Skeletal muscle tissue (tissue), 4 donors: ENCODE measurements around the gene ITGB6. TPM values are rescaled to one million over a fixed set of nuclear protein-coding genes. Genes with fewer than 3 reads are reported as not detected.
"Not testable (repeated sequence)": the region's sequence is repeated elsewhere in the genome, so short reads cannot be mapped to it uniquely, and the experiment has no call there.

Experiments
- H3K27ac ChIP-seq: one replicate; pipeline ENCODE4 v1.7.0; 2013; ENCODE audit warnings: mild to moderate bottlenecking, low read depth, low read length, inconsistent platforms
- H3K27me3 ChIP-seq, 3 donors: one replicate each; pipeline ENCODE4 v1.7.0; 2013; ENCODE audit warnings: low read length in 3 of 3; ENCODE audit not compliant: control insufficient read depth in 3 of 3, insufficient read depth in 3 of 3
- H3K36me3 ChIP-seq, 3 donors: one replicate each; pipeline ENCODE4 v1.7.0; 2013; ENCODE audit warnings: low read length in 3 of 3; ENCODE audit not compliant: control insufficient read depth in 3 of 3, insufficient read depth in 3 of 3
- H3K4me1 ChIP-seq, 3 donors: one replicate each; pipeline ENCODE4 v1.7.0; 2013; ENCODE audit warnings: low read length in 3 of 3, mild to moderate bottlenecking in 3 of 3; ENCODE audit not compliant: control insufficient read depth in 3 of 3, insufficient read depth in 3 of 3
- H3K4me3 ChIP-seq, 3 donors: one replicate each; pipeline ENCODE4 v1.7.0; 2013; ENCODE audit warnings: low read length in 3 of 3
- H3K9ac ChIP-seq, 3 donors: one replicate each; pipeline ENCODE4 v1.7.0; 2013; ENCODE audit warnings: low read length in 3 of 3, mild to moderate bottlenecking in 3 of 3, moderate library complexity in 2 of 3, low read depth in 1 of 3
- H3K9me3 ChIP-seq, 3 donors: one replicate each; pipeline ENCODE4 v1.7.0; 2013; ENCODE audit warnings: low read length in 3 of 3; ENCODE audit not compliant: control insufficient read depth in 3 of 3
- total RNA-seq: library from RNA; depleted of rRNA; stranded (reverse); fragments of >200 nt; gene quantifications from one replicate; pipeline ENCODE4 v1.2.3, GENCODE V29; 2014
- donor health status: Osteomylitis.

Gene ITGB6
- total RNA-seq, 1 donor from 2014 or later, result 17.2 TPM

- no peaks in the 10 kb centered on the region for H3K9me3 ChIP-seq
- H3K27me3 ChIP-seq, result no peaks in the 10 kb centered on the region
- H3K36me3 ChIP-seq, result peaks cover 7 to 16% (median 9%) of the 10 kb centered on the region in 3 donors
- H3K27ac ChIP-seq, result no peak overlapping the region
- H3K4me1 ChIP-seq, result peaks cover 3 to 16% (median 4%) of the 10 kb centered on the region in 3 donors
- H3K9ac ChIP-seq, result no peak overlapping the region
- no peak overlapping the region for H3K4me3 ChIP-seq
Observed at GRCh38 chr2:160194946-160195345, 5.1 kb downstream of the ITGB6 start.

DNA sequence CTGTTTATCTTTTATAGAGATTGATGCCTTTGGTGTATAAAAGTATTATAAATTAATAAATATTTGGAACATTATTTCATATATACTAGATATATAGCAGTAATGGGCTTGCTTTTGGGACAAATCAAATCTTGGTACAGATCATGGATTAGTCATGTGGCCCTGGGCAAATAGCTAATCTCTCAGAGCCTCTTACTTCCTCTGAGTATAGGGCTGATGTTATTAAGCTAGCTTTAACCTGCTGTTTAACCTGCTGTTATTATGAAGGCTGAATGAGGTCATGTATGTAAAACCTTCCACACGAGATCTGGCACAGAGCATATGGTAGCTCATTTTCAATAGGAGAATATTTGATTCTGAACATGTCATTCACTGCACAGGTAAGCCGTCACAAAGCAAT, 5.7 kb downstream of the ITGB6 start:
- H3K27ac ChIP-seq, result no peak overlapping the region

DNA sequence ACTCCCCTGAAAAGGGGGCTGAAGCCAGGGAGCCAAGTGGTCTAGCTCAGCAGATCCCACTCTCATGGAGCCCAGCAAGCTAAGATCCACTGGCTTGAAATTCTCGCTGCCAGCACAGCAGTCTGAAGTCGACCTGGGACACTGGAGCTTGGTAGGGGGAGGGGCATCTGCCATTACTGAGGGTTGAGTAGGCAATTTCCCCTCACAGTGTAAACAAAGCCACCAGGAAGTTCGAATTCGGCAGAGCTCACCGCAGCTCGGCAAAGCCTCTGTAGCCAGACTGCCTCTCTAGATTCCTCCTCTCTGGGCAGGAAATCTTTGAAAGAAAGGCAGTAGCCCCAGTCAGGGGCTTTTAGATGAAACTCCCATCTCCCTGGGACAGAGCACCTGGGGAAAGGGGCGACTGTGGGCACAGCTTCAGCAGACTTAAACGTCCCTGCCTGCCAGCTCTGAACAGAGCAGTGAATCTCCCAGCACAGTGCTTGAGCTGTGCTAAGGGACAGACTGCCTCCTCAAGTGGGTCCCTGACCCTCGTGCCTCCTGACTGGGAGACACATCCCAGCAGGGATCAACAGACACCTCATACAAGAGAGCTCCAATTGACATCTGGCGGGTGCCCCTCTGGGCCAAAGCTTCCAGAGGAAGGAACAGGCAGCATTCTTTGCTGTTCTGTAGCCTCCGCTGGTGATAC, 18.8 kb downstream of the ITGB6 start:
- peak overlapping the region; percentile 30 for H3K27ac ChIP-seq
- H3K4me3 ChIP-seq, result peak overlapping the region in 1 of 3 donors; percentile 14
- not testable (repeated sequence) for H3K36me3 ChIP-seq, H3K9ac ChIP-seq, H3K9me3 ChIP-seq, H3K27me3 ChIP-seq, H3K4me1 ChIP-seq

More for the DNA sequence above, 5.7 kb downstream of the ITGB6 start:
- Histone ChIP-seq H3K27me3 (no peaks in the 10 kb centered on the region), H3K36me3 (peaks cover 7 to 16% (median 9%) of the 10 kb centered on the region in 3 donors), H3K4me3 (no peak overlapping the region), H3K9me3 (no peaks in the 10 kb centered on the region), H3K9ac (no peak overlapping the region), H3K4me1 (peaks cover 3 to 16% (median 4%) of the 10 kb centered on the region in 3 donors)

DNA sequence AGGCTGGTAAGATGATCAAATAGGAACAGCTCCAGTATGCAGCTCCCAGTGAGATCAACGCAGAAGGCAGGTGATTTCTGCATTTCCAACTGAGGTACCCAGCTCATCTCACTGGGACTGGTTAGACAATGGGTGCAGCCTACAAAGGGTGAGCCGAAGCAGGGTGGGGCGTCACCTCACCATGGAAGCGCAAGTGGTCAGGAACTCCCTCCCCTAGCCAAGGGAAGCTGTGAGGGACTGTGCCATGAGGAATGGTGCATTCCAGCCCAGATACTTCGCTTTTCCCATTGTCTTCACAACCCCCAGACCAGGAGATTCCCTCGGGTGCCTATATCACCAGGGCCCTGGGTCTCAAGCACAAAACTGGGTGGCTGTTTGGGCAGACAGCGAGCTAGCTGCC, 19.4 kb downstream of the ITGB6 start:
- H3K4me3 ChIP-seq, H3K27ac ChIP-seq, H3K27me3 ChIP-seq, H3K4me1 ChIP-seq, H3K9ac ChIP-seq, H3K36me3 ChIP-seq, H3K9me3 ChIP-seq: not testable (repeated sequence)

GRCh38 chr2:160180172-160180571, 19.9 kb downstream of the ITGB6 start:
- Histone ChIP-seq H3K9me3 (no peaks in the 10 kb centered on the region), H3K27ac (no peak overlapping the region), H3K9ac (no peak overlapping the region), H3K4me3 (no peak overlapping the region), H3K4me1 (peaks cover 0 to 8% (median 2%) of the 10 kb centered on the region in 3 donors), H3K36me3 (peaks cover 0 to 2% (median 0%) of the 10 kb centered on the region in 3 donors), H3K27me3 (no peaks in the 10 kb centered on the region)

GRCh38 chr2:160175169-160176134, 24.6 kb downstream of the ITGB6 start:
- Histone ChIP-seq H3K4me1 (peaks cover 0 to 1% (median 0%) of the 10 kb centered on the region in 3 donors), H3K36me3 (peaks cover 4 to 15% (median 13%) of the 10 kb centered on the region in 3 donors), H3K27ac (no peak overlapping the region), H3K4me3 (no peak overlapping the region), H3K9me3 (no peaks in the 10 kb centered on the region), H3K27me3 (no peaks in the 10 kb centered on the region), H3K9ac (no peak overlapping the region)

DNA sequence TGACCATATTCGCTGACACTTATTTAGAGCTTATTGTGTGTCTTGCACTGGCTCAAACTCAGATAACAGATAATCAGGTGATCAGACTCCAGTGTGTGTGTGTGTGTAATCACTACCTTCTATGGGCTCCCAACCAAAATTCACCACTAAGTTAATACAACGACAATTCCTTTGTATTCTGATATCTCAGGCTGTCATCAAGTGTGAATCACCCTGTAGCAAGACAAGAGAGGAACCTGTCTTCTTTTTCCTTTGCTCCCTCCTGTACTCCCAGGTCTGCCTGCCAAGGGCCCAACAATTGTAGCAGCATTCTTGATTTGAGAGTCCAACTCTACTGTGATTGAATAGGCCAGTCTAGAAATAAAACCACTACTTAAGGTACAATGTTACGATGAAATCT, 25.8 kb downstream of the ITGB6 start:
- H3K9ac ChIP-seq, result no peak overlapping the region
- H3K27ac ChIP-seq, result no peak overlapping the region
- no peaks in the 10 kb centered on the region for H3K27me3 ChIP-seq
- H3K4me1 ChIP-seq, result no peaks in the 10 kb centered on the region
- no peak overlapping the region for H3K4me3 ChIP-seq
- H3K9me3 ChIP-seq, result no peaks in the 10 kb centered on the region
- H3K36me3 ChIP-seq, result peaks cover 5 to 15% (median 13%) of the 10 kb centered on the region in 3 donors

DNA sequence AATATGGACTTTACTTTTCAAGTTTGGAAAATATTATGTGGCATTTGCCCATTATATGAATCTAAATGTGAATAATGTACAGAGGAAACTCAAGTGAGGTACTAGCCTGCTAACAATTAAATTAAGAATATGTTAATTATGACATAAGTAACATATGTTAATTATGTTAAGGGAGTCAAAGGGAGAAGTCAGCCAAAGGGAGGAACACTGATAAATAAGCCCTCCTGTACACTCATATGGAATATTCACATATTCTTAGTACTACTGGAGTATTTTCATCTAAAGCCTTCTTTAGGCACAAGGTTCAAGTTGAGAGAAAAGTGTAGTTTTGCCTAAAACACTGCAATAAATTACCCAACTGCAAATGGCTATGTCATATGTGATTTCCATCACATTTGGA, 30.1 kb downstream of the ITGB6 start:
- Histone ChIP-seq H3K27ac (no peak overlapping the region), H3K4me3 (no peak overlapping the region)

GRCh38 chr2:160169471-160169870, 30.6 kb downstream of the ITGB6 start:
- no peaks in the 10 kb centered on the region for H3K27me3 ChIP-seq
- no peaks in the 10 kb centered on the region for H3K9me3 ChIP-seq
- H3K4me1 ChIP-seq, result no peaks in the 10 kb centered on the region
- H3K9ac ChIP-seq, result no peak overlapping the region
- no peak overlapping the region for H3K27ac ChIP-seq
- no peak overlapping the region for H3K4me3 ChIP-seq
- peaks cover 5 to 22% (median 13%) of the 10 kb centered on the region in 3 donors for H3K36me3 ChIP-seq

More for the DNA sequence above, 30.1 kb downstream of the ITGB6 start:
- Histone ChIP-seq H3K36me3 (peaks cover 7 to 25% (median 16%) of the 10 kb centered on the region in 3 donors), H3K9me3 (no peaks in the 10 kb centered on the region), H3K27me3 (no peaks in the 10 kb centered on the region), H3K9ac (no peak overlapping the region), H3K4me1 (no peaks in the 10 kb centered on the region)

DNA sequence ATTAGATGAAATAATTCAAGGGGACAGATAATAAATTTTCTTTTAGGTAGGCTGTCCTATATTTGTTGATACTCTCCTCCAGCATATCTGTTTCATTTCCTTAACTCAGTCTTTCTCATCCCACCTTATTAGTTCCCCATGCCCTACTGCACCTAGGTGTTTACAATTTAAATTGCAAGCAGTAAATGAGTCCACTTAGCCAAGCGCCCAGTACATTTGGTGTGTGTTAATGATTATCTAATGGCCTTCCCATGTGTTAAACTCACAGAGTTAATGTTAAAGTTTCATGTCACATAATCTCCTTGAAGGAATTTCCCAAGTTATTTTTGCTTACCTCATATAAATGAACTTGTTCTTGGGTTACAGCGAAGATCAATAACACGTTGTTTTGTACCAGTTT, 31.2 kb downstream of the ITGB6 start:
- no peaks in the 10 kb centered on the region for H3K4me1 ChIP-seq
- H3K27me3 ChIP-seq, result no peaks in the 10 kb centered on the region
- no peaks in the 10 kb centered on the region for H3K9me3 ChIP-seq
- no peak overlapping the region for H3K27ac ChIP-seq
- H3K9ac ChIP-seq, result no peak overlapping the region
- H3K4me3 ChIP-seq, result no peak overlapping the region
- H3K36me3 ChIP-seq, result peaks cover 5 to 22% (median 13%) of the 10 kb centered on the region in 3 donors
